GM12878 (cell line): ENCODE measurements around the gene UNC93A. TPM values are rescaled to one million over a fixed set of nuclear protein-coding genes. Genes with fewer than 3 reads are reported as not detected.

Experiments
- ATAC-seq: fragments of 200-7000 bp; cut with Tn5 transposase; 3 replicates; pipeline ENCODE4 v1.9.1; 2020; ENCODE audit warnings: mild to moderate bottlenecking, moderate library complexity
- BruUV-seq: library from RNA; stranded (reverse); fragments of 400-500 nt; replicated peaks from 2 replicates; lab custom pipeline; 2021; lab: Mats Ljungman, UMichigan
- CTCF ChIA-PET: fragments of 300-600 bp; sonication (Branson Sonifier 250); formaldehyde crosslinking; extraction: SDS; loops from one replicate; lab custom pipeline; 2021; ENCODE audit warnings: inconsistent platforms; lab: Yijun Ruan, JAX
- POLR2A ChIA-PET: fragments of 350-600 bp; formaldehyde crosslinking; extraction: SDS; loops from one replicate; lab custom pipeline; 2021; ENCODE audit warnings: inconsistent platforms; lab: Charles Lee
- RAD21 ChIA-PET: fragments of 300-600 bp; sonication (Branson Sonifier 250); formaldehyde crosslinking; loops from one replicate; lab custom pipeline; 2023; ENCODE audit warnings: antibody characterized with exemption; ENCODE audit not compliant: unreplicated experiment; lab: Charles Lee
- SMC1A ChIA-PET: fragments of 300-600 bp; sonication (Branson Sonifier 250); formaldehyde crosslinking; loops from one replicate; lab custom pipeline; 2023; ENCODE audit not compliant: unreplicated experiment, uncharacterized antibody; lab: Charles Lee
- DNase-seq: peaks from one replicate; pipeline ENCODE4 v3.0.0-alpha.2; 2011; ENCODE audit warnings: low read depth, low spot score
- FAIRE-seq: peaks from 3 replicates; lab custom pipeline; 2011; peaks lifted over from hg19 to GRCh38; lab: Jason Lieb, UNC
- H2AFZ ChIP-seq: 2 replicates; pipeline ENCODE4 v1.6.0; 2011; ENCODE audit warnings: low read depth, low read length, control low read depth; ENCODE audit not compliant: control insufficient read depth
- H3K27ac ChIP-seq: 2 replicates; pipeline ENCODE4 v1.5.1; 2011; ENCODE audit warnings: control low read depth; ENCODE audit not compliant: control insufficient read depth, insufficient read depth
- H3K27me3 ChIP-seq, 2 experiments: replicated peaks in 1 of 2; 2 replicates each; pipeline versions ENCODE4 v1.6.0 to v1.6.1; 2011; ENCODE audit warnings: low read length in 1 of 2; ENCODE audit not compliant: control insufficient read depth in 2 of 2, insufficient read depth in 2 of 2
- H3K36me3 ChIP-seq, 2 experiments: 2 replicates each; pipeline ENCODE4 v1.5.1; 2011; ENCODE audit warnings: low read length in 1 of 2; ENCODE audit not compliant: control insufficient read depth in 2 of 2, insufficient read depth in 2 of 2
- H3K4me1 ChIP-seq: 2 replicates; pipeline ENCODE4 v1.6.1; 2011; ENCODE audit warnings: mild to moderate bottlenecking, low read length, moderate library complexity, mixed read lengths; ENCODE audit not compliant: control insufficient read depth, insufficient read depth
- H3K4me2 ChIP-seq: 2 replicates; pipeline ENCODE4 v1.6.0; 2011; ENCODE audit warnings: control low read depth; ENCODE audit not compliant: control insufficient read depth, insufficient read depth
- H3K4me3 ChIP-seq: fragments of 200-600 bp; sonication (generic); 2 replicates; pipeline ENCODE4 v1.5.1; 2016
- H3K79me2 ChIP-seq: 2 replicates; pipeline ENCODE4 v1.6.0; 2011; ENCODE audit warnings: low read length; ENCODE audit not compliant: control insufficient read depth, insufficient read depth
- H3K9ac ChIP-seq: 2 replicates; pipeline ENCODE4 v1.8.0; 2011; ENCODE audit warnings: low read length, control low read depth, mixed read lengths; ENCODE audit not compliant: control insufficient read depth, insufficient read depth
- H3K9me3 ChIP-seq: replicated peaks from 3 replicates; pipeline ENCODE4 v1.5.1; 2011; ENCODE audit warnings: mild to moderate bottlenecking, low read length; ENCODE audit not compliant: control insufficient read depth, insufficient read depth
- H4K20me1 ChIP-seq: 2 replicates; pipeline ENCODE4 v1.6.0; 2011; ENCODE audit not compliant: control insufficient read depth, insufficient read depth
- CHD4 ChIP-seq: fragments of 200-600 bp; sonication (generic); IDR thresholded peaks from 2 replicates; pipeline ENCODE4 v1.6.1; 2016; ENCODE audit warnings: mild to moderate bottlenecking
- GABPA ChIP-seq: IDR thresholded peaks from 2 replicates; pipeline ENCODE4 v1.6.1; 2014; ENCODE audit warnings: antibody characterized with exemption, low read depth, mild to moderate bottlenecking, inconsistent platforms
- NR2C1 ChIP-seq: fragments of 450-650 bp; IDR thresholded peaks from 2 replicates; pipeline ENCODE4 v1.6.1; 2017; ENCODE audit warnings: antibody characterized with exemption, mild to moderate bottlenecking, moderate library complexity
- RUNX3 ChIP-seq: IDR thresholded peaks from 2 replicates; pipeline ENCODE4 v1.6.1; 2012; ENCODE audit warnings: low read length, inconsistent platforms
- SPI1 ChIP-seq: IDR thresholded peaks from 2 replicates; pipeline ENCODE4 v1.6.1; 2011; ENCODE audit warnings: low read depth, mild to moderate bottlenecking, low read length, moderate library complexity, borderline replicate concordance; ENCODE audit not compliant: insufficient read depth
- SUZ12 ChIP-seq: fragments of 200-600 bp; sonication (generic); IDR thresholded peaks from one replicate; pipeline ENCODE4 v1.6.1; 2018; ENCODE audit warnings: antibody characterized with exemption, mild to moderate bottlenecking; ENCODE audit not compliant: unreplicated experiment
- TARDBP ChIP-seq: IDR thresholded peaks from 2 replicates; pipeline ENCODE4 v1.6.1; 2016; ENCODE audit warnings: borderline replicate concordance
- ZNF622 ChIP-seq: fragments of 450-650 bp; IDR thresholded peaks from 2 replicates; pipeline ENCODE4 v1.6.1; 2017; ENCODE audit warnings: mild to moderate bottlenecking, inconsistent platforms
- WGBS: methylation state at CpG from one replicate; pipeline ENCODE4 v1.1.6; 2016; ENCODE audit warnings: low lambda C conversion rate; ENCODE audit not compliant: insufficient replicate concordance, insufficient coverage; ENCODE audit errors: missing lambda C conversion rate; 5-methylcytosine and 5-hydroxymethylcytosine counted together
- in situ Hi-C: fragments of 300-500 bp; cut with MboI; formaldehyde crosslinking; loops from 9 replicates; pipeline ENCODE4 v1.14.3; 2018; ENCODE audit warnings: mixed read lengths
- intact Hi-C: fragments of 100-400 bp; cut with micrococcal nuclease; formaldehyde crosslinking; loops from one replicate; pipeline ENCODE4 v1.14.2; 2022; ENCODE audit not compliant: unreplicated experiment
- polyA plus RNA-seq, 11 experiments: library from polyadenylated mRNA; depleted of rRNA in 4 of 11; unstranded in 6 of 11; stranded (reverse) in 5 of 11; fragments of >200 nt; fragmentation: Nextera tagmentation in 4 of 11; fragmentation: Illumina TruSeq in 1 of 11; extraction: Ambion mirVana in 4 of 11; extraction: Trizol in 1 of 11; gene quantifications; 1 replicate in 1 of 11; 2 replicates in 10 of 11; pipeline versions ENCODE4 v1.2.1 to v1.2.3, GENCODE V29; 2011 to 2016; ENCODE audit warnings: inconsistent platforms in 2 of 11, missing spikeins in 2 of 11, low read depth in 1 of 11
- total RNA-seq, 4 experiments: library from RNA; depleted of rRNA in 3 of 4; stranded (reverse); fragments of >200 nt in 3 of 4; fragmentation: Illumina TruSeq in 1 of 4; extraction: Trizol in 1 of 4; gene quantifications; 2 replicates each; pipeline versions ENCODE4 v1.2.1 to v1.2.3, GENCODE V29; 2013 to 2021
- TF ChIP-seq, protein P1 (sequence below), 3 experiments: IDR thresholded peaks in 2 of 3; conservative IDR thresholded peaks in 1 of 3; 2 replicates each; pipeline ENCODE4 v1.5.1; 2011; ENCODE audit warnings: low read depth in 3 of 3, low read length in 3 of 3, mild to moderate bottlenecking in 3 of 3, control low read depth in 2 of 3, moderate library complexity in 2 of 3, inconsistent platforms in 1 of 3, mixed read lengths in 1 of 3; ENCODE audit not compliant: control insufficient read depth in 2 of 3, insufficient read depth in 1 of 3; ENCODE audit errors: extremely low read depth in 1 of 3
- TF ChIP-seq, protein P2 (sequence below): fragments of 450-650 bp; IDR thresholded peaks from 2 replicates; pipeline ENCODE4 v1.6.1; 2017; ENCODE audit warnings: mild to moderate bottlenecking, low read depth, inconsistent platforms; ENCODE audit not compliant: poor library complexity, severe bottlenecking
- TF ChIP-seq, protein P3 (sequence below): fragments of 450-650 bp; IDR thresholded peaks from 2 replicates; pipeline ENCODE4 v1.6.1; 2017; ENCODE audit warnings: borderline replicate concordance

UNC93A gene
- total and polyA plus RNA-seq, 10 of the 15 experiments (the other 5 are each of a cell fraction or from before 2014, with no cell fraction given), result 0.37 TPM; not detected in 9

DNA sequence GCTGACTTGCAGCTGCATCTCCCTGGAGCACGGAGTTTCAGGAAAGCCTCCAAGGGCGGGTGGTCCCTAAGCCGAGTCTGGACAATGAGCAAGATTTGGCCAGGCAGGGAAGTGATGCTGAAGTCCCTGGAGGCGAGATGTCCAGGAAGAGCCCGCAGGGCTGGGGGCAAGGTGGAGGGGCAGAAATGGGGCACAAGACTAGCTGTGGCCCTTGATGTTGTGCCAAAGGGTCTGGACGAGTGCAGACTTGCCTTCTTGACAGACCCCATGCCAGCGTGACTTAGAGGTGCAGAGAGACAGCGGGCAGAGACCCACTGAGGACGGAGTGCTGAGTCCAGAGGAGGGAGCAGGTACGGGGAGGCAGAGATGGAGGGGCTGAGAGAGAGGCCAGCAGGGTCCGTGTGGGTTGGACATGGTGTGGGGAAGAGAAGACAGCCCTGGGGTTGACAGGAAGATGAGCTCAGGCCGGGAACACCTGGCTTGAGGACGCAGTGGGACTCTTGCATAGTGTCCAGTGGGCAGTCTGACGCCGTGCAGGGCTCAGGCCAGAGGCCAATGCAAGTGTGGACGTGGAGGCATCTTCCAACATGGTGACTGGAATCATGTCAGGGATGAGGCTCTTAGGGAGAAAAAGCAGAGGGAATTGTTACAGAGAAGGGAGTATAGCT lies 8.7 kb downstream of the UNC93A start (continued):
- TF ChIP-seq, protein P1, sequence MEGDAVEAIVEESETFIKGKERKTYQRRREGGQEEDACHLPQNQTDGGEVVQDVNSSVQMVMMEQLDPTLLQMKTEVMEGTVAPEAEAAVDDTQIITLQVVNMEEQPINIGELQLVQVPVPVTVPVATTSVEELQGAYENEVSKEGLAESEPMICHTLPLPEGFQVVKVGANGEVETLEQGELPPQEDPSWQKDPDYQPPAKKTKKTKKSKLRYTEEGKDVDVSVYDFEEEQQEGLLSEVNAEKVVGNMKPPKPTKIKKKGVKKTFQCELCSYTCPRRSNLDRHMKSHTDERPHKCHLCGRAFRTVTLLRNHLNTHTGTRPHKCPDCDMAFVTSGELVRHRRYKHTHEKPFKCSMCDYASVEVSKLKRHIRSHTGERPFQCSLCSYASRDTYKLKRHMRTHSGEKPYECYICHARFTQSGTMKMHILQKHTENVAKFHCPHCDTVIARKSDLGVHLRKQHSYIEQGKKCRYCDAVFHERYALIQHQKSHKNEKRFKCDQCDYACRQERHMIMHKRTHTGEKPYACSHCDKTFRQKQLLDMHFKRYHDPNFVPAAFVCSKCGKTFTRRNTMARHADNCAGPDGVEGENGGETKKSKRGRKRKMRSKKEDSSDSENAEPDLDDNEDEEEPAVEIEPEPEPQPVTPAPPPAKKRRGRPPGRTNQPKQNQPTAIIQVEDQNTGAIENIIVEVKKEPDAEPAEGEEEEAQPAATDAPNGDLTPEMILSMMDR (IDR thresholded peaks at IDR 0.05 in 2 of 3, conservative IDR thresholded peaks at IDR 0.05 in 1 of 3; ENCODE audit: control insufficient read depth in 2 of 3, extremely low read depth in 1 of 3, insufficient read depth in 1 of 3, low read depth in 3 of 3, low read length in 3 of 3), result no peak
- TF ChIP-seq ZNF622, result no peak
- TF ChIP-seq RUNX3, result no peak
- no peak for TF ChIP-seq TARDBP

DNA sequence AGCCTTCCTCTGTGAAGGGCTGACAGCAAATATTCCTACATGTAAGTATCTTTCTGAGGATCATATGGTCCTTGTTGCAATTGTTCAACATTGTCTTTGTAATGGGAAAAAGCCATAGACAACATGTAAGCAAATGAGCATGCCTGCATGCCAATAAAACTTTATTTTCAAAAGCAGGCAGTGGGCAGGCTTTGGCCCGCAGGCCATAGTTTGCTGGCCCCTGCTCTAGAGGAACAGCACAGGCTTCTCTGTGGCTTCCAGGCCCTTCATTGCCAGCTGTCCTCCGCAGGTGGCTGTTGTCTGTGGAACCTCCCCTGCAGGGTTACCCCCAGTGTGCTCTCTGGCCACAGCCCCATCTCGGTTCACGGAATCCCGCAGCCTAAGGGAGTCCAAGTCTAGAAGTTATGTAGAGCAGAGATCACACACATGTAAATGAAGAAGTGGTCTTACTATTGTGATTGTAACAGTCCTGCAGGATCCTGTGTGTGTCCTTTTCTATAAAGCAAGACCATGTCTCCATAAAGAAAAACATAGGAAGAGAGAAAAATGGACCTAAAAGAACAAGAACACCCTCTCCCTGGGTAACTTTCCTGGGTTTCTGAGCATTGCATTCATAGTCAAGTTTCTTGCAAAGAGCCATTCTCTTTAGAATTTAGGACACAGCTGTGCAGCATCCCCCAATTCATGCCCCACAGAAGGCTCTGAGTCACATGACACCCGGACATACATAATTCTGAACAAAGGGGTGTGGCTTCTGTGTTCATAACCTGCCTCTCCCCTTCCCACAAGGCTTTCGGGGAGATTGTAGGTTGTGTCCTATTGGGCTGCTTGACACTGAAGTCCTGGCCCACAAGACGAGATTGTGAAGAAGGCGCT lies 10.0 kb downstream of the UNC93A start:
- Histone ChIP-seq H3K79me2 (no peaks in the 10 kb centered on the region), H3K36me3 (no peaks in the 10 kb centered on the region), H3K4me3 (no peak overlapping the region), H3K4me2 (no peak overlapping the region), H2AFZ (no peak overlapping the region), H4K20me1 (no peaks in the 10 kb centered on the region), H3K9me3 (no peaks in the 10 kb centered on the region), H3K9ac (no peak overlapping the region), H3K27ac (no peak overlapping the region)
- ATAC-seq, result no peak
- in situ Hi-C loops, result loop anchor here (10.0 kb wide), 1 partner anchor 116 kb away; no protein-coding TSS in a partner anchor
- ChIA-PET RAD21 (no interaction called here), SMC1A (no interaction called here), CTCF (interaction anchor here (1.0 kb wide), 1 partner anchor 12 kb away, joined by 4 read pairs; no protein-coding TSS in a partner anchor)
- 54% methylated on average over 9 of the region's 9 CpGs for WGBS
- DNase-seq, result no peak
- no TSS peak for BruUV-seq
- intact Hi-C loops, result no loop called here
- no peak for FAIRE-seq
- no peak for TF ChIP-seq SPI1
- TF ChIP-seq SUZ12, result no peak
- no peak for TF ChIP-seq CHD4
- TF ChIP-seq, protein P2, sequence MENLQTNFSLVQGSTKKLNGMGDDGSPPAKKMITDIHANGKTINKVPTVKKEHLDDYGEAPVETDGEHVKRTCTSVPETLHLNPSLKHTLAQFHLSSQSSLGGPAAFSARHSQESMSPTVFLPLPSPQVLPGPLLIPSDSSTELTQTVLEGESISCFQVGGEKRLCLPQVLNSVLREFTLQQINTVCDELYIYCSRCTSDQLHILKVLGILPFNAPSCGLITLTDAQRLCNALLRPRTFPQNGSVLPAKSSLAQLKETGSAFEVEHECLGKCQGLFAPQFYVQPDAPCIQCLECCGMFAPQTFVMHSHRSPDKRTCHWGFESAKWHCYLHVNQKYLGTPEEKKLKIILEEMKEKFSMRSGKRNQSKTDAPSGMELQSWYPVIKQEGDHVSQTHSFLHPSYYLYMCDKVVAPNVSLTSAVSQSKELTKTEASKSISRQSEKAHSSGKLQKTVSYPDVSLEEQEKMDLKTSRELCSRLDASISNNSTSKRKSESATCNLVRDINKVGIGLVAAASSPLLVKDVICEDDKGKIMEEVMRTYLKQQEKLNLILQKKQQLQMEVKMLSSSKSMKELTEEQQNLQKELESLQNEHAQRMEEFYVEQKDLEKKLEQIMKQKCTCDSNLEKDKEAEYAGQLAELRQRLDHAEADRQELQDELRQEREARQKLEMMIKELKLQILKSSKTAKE, result no peak
- no peak for TF ChIP-seq NR2C1
- TF ChIP-seq, protein P3, sequence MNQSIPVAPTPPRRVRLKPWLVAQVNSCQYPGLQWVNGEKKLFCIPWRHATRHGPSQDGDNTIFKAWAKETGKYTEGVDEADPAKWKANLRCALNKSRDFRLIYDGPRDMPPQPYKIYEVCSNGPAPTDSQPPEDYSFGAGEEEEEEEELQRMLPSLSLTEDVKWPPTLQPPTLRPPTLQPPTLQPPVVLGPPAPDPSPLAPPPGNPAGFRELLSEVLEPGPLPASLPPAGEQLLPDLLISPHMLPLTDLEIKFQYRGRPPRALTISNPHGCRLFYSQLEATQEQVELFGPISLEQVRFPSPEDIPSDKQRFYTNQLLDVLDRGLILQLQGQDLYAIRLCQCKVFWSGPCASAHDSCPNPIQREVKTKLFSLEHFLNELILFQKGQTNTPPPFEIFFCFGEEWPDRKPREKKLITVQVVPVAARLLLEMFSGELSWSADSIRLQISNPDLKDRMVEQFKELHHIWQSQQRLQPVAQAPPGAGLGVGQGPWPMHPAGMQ, result no peak
- no peak for TF ChIP-seq GABPA
- TF ChIP-seq, all 136 proteins: peak for 0
- POLR2A ChIA-PET, result no interaction called here
- Histone ChIP-seq H3K27me3 (peaks cover 1 to 6% of the 10 kb centered on the region in 2 experiments; a peak in 3 of 4 replicates), H3K4me1 (no peaks in the 10 kb centered on the region)
